T47D (cell line): Measurements from ENCODE around the gene GPHN.

ENCODE experiments used
- DNase-seq, 2 experiments: peaks; one replicate each; pipeline versions ENCODE4 v3.0.0 to v3.0.0-alpha.2; 2011 to 2012; ENCODE audit warnings: low read depth in 1 of 2, low spot score in 1 of 2
- JUND ChIP-seq: IDR thresholded peaks from 2 replicates; pipeline ENCODE4 v1.6.1; 2012; ENCODE audit warnings: low read depth
- in situ Hi-C: cut with HindIII; loops from 2 replicates; pipeline ENCODE4 v1.10.0; 2016; ENCODE audit warnings: low sequenced_read_pairs, low pct_unique_long_range_greater_than_20kb

Gene GPHN

GRCh38 chr14:67172520-67172919 lies 664.6 kb downstream of the GPHN start:
- in situ Hi-C loops, result no loop called here
- DNase-seq, result no peak
- no peak for TF ChIP-seq JUND

GRCh38 chr14:67173719-67174118 lies 665.8 kb downstream of the GPHN start:
- DNase-seq, result no peak
- in situ Hi-C loops, result no loop called here
- TF ChIP-seq JUND, result no peak

- in situ Hi-C loops, result no loop called here
- no peak for DNase-seq
- TF ChIP-seq JUND, result no peak
Measured at GRCh38 chr14:67186172-67186768, 678.3 kb downstream of the GPHN start.

GRCh38 chr14:67186789-67187584 lies 679.0 kb downstream of the GPHN start:
- in situ Hi-C loops, result no loop called here
- peak in 1 of 2 experiments; percentile 13 for DNase-seq
- no peak for TF ChIP-seq JUND

GRCh38 chr14:67187826-67188225 lies 679.9 kb downstream of the GPHN start:
- in situ Hi-C loops, result no loop called here
- TF ChIP-seq JUND, result no peak
- DNase-seq, result peak in 1 of 2 experiments; percentile 68

- TF ChIP-seq JUND, result no peak
- in situ Hi-C loops, result no loop called here
- no peak for DNase-seq
Measured at GRCh38 chr14:67188326-67188725, 680.4 kb downstream of the GPHN start.

GRCh38 chr14:67191768-67192290 lies 683.9 kb downstream of the GPHN start:
- TF ChIP-seq JUND, result no peak
- in situ Hi-C loops, result no loop called here
- DNase-seq, result no peak

GRCh38 chr14:67192366-67192765 lies 684.4 kb downstream of the GPHN start:
- no peak for TF ChIP-seq JUND
- in situ Hi-C loops, result no loop called here
- no peak for DNase-seq

- TF ChIP-seq JUND, result no peak
- no peak for DNase-seq
- in situ Hi-C loops, result no loop called here
Measured at GRCh38 chr14:67195279-67195678, 687.3 kb downstream of the GPHN start.

- TF ChIP-seq JUND, result no peak
- in situ Hi-C loops, result no loop called here
Measured at GRCh38 chr14:67199016-67199415, 691.1 kb downstream of the GPHN start.

GRCh38 chr14:67207810-67208209 lies 699.9 kb downstream of the GPHN start:
- DNase-seq, result no peak
- no peak for TF ChIP-seq JUND
- in situ Hi-C loops, result no loop called here

More at GRCh38 chr14:67199016-67199415, 691.1 kb downstream of the GPHN start:
- DNase-seq, result no peak

- in situ Hi-C loops, result no loop called here
- DNase-seq, result no peak
- TF ChIP-seq JUND, result no peak
Measured at GRCh38 chr14:67218126-67218525, 710.2 kb downstream of the GPHN start.

GRCh38 chr14:67221248-67221981 lies 713.5 kb downstream of the GPHN start:
- TF ChIP-seq JUND, result no peak; the same call in 1 of the 2 replicates
- in situ Hi-C loops, result no loop called here
- peak; percentile 27 to 76 for DNase-seq
